CD4-positive, alpha-beta T cell treated with Interleukin-2 at 100 ng/mL for 4 hours (primary cell): Measurements from ENCODE around the gene CDON.

ENCODE experiments used
- DNase-seq: peaks from one replicate; pipeline ENCODE4 v3.0.0-alpha.2; 2020; ENCODE audit warnings: low spot score

Gene CDON

GRCh38 chr11:126082251-126083109, 19.8 kb upstream of the CDON start:
- no peak for DNase-seq

GRCh38 chr11:126081915-126082250, 19.2 kb upstream of the CDON start:
- no peak for DNase-seq

GRCh38 chr11:126080161-126080941, 17.7 kb upstream of the CDON start:
- DNase-seq, result no peak

- DNase-seq, result no peak
These were observed 17.0 kb upstream of the CDON start for GRCh38 chr11:126079621-126080124.

GRCh38 chr11:126076641-126077040, 14.0 kb upstream of the CDON start:
- DNase-seq, result no peak

GRCh38 chr11:126072801-126073594, 10.3 kb upstream of the CDON start:
- no peak for DNase-seq

- DNase-seq, result no peak
These were observed 9.6 kb upstream of the CDON start for GRCh38 chr11:126072141-126072741.

- no peak for DNase-seq
These were observed 814 bp upstream of the CDON start for GRCh38 chr11:126063507-126063852.

- DNase-seq, result no peak
These were observed 673 bp downstream of the CDON start for GRCh38 chr11:126061707-126062678.

GRCh38 chr11:126060757-126061171, 1.9 kb downstream of the CDON start:
- no peak for DNase-seq

- no peak for DNase-seq
These were observed 3.4 kb downstream of the CDON start for GRCh38 chr11:126059238-126059781.

- DNase-seq, result no peak
These were observed 4.4 kb downstream of the CDON start for GRCh38 chr11:126058105-126058874.

- DNase-seq, result no peak
These were observed 7.8 kb downstream of the CDON start for GRCh38 chr11:126054882-126055281.

GRCh38 chr11:126054408-126054807, 8.3 kb downstream of the CDON start:
- DNase-seq, result no peak

- DNase-seq, result no peak
These were observed 9.0 kb downstream of the CDON start for GRCh38 chr11:126053415-126054286.

- no peak for DNase-seq
These were observed 11.5 kb downstream of the CDON start for GRCh38 chr11:126051117-126051516.

GRCh38 chr11:126049159-126049558, 13.5 kb downstream of the CDON start:
- DNase-seq, result no peak

GRCh38 chr11:126048197-126048596, 14.5 kb downstream of the CDON start:
- no peak for DNase-seq
